ENCODE data around the gene PLA1A. TPM values are rescaled to one million over a fixed set of nuclear protein-coding genes. Genes with fewer than 3 reads are reported as not detected.

PLA1A gene
- total RNA-seq, 2 donors from 2014 or later = 0.58 to 1.3 TPM

- H3K9ac ChIP-seq (ENCODE audit: low read depth in 2 of 2, low read length in 2 of 2) = no peak overlapping the region
- no peaks in the 10 kb centered on the region for H3K9me3 ChIP-seq
- intact Hi-C loops (cut with DNase I) = no loop called here
- no peak overlapping the region for H3K4me3 ChIP-seq
- no peak overlapping the region for H3K27ac ChIP-seq
- DNase-seq = no peak
- TF ChIP-seq, protein P1, sequence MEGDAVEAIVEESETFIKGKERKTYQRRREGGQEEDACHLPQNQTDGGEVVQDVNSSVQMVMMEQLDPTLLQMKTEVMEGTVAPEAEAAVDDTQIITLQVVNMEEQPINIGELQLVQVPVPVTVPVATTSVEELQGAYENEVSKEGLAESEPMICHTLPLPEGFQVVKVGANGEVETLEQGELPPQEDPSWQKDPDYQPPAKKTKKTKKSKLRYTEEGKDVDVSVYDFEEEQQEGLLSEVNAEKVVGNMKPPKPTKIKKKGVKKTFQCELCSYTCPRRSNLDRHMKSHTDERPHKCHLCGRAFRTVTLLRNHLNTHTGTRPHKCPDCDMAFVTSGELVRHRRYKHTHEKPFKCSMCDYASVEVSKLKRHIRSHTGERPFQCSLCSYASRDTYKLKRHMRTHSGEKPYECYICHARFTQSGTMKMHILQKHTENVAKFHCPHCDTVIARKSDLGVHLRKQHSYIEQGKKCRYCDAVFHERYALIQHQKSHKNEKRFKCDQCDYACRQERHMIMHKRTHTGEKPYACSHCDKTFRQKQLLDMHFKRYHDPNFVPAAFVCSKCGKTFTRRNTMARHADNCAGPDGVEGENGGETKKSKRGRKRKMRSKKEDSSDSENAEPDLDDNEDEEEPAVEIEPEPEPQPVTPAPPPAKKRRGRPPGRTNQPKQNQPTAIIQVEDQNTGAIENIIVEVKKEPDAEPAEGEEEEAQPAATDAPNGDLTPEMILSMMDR (IDR thresholded peaks at IDR 0.05) = no peak
- no peaks in the 10 kb centered on the region for H3K4me1 ChIP-seq
- H3K27me3 ChIP-seq = no peaks in the 10 kb centered on the region
- no peaks in the 10 kb centered on the region for H3K36me3 ChIP-seq
These were observed 48.1 kb downstream of the PLA1A start for GRCh38 chr3:119645813-119646212.

DNA sequence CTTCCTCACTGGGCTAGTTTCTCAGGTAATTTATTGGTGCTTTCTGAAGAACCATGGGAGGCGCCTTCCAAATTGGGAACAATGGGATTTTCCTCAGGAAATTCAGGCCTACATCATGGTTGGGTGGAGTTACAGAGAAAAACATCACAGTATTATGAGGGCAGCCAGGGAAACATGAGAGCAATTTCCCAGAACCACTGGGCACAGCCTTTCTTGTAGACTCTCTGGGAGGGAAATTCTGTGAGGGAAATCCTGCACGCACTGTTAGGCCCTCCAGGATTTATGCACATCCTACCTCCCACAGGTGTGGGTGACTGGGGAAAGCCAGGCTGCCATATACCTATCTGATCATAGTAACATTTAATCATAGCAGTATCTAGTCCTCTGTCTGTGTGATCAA, 49.5 kb downstream of the PLA1A start:
- H3K4me1 ChIP-seq = no peaks in the 10 kb centered on the region
- DNase-seq = no peak
- TF ChIP-seq, protein P1 (IDR thresholded peaks at IDR 0.05) = no peak
- no peaks in the 10 kb centered on the region for H3K9me3 ChIP-seq
- H3K36me3 ChIP-seq = no peaks in the 10 kb centered on the region
- intact Hi-C loops (cut with DNase I) = no loop called here
- H3K9ac ChIP-seq (ENCODE audit: low read depth in 2 of 2, low read length in 2 of 2) = no peak overlapping the region
- no peaks in the 10 kb centered on the region for H3K27me3 ChIP-seq
- H3K4me3 ChIP-seq = no peak overlapping the region
- peak overlapping the region; percentile 6 for H3K27ac ChIP-seq

DNA sequence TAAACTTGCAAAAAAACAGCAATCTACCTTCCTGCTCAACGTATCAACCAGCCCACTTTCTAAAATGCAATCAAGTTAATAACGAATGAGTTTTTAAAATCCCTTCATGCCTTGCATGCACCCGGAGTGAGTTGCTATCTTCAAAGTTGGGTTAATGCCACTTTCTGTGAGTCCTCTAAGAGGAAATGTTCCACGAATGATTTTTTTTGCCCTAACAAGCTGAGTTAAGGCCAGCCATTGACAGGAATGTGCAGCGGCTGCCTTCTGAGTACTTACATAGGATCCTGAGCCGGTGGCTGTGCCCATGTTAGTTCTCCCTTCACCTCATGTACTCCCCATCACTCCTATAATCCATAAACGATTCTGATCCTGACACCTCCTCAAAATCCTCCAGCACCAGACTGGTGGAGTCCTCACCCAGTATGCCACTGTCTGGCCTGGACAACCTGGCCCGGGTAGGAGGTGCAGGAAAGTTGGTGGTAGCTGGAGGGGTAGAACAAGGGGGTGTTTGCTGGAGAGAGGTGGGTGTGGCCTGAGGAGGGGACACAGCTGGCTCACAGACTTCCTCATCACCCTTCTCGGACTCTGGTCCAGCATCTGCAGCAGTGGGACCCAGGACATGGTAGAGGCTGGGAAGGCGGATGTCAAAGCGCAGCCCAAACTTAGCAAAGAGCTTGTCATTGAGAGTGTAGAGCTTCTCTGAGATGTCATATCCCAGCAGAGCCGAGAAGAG, 50.3 kb downstream of the PLA1A start:
- DNase-seq = no peak
- Histone ChIP-seq H3K27ac (peak overlapping the region; percentile 6), H3K9ac (ENCODE audit: low read depth in 2 of 2, low read length in 2 of 2) (no peak overlapping the region), H3K9me3 (no peaks in the 10 kb centered on the region), H3K27me3 (no peaks in the 10 kb centered on the region), H3K4me3 (no peak overlapping the region), H3K36me3 (no peaks in the 10 kb centered on the region), H3K4me1 (no peaks in the 10 kb centered on the region)
- intact Hi-C loops (cut with DNase I) = no loop called here
- TF ChIP-seq, protein P1 (IDR thresholded peaks at IDR 0.05) = no peak

GRCh38 chr3:119649761-119650160, 52.1 kb downstream of the PLA1A start:
- no peak overlapping the region for H3K4me3 ChIP-seq
- TF ChIP-seq, protein P1 (IDR thresholded peaks at IDR 0.05) = no peak
- H3K9ac ChIP-seq (ENCODE audit: low read depth in 2 of 2, low read length in 2 of 2) = no peak overlapping the region
- H3K36me3 ChIP-seq = no peaks in the 10 kb centered on the region
- intact Hi-C loops (cut with DNase I) = no loop called here
- DNase-seq = no peak
- no peaks in the 10 kb centered on the region for H3K9me3 ChIP-seq
- H3K27ac ChIP-seq = no peak overlapping the region
- no peaks in the 10 kb centered on the region for H3K4me1 ChIP-seq
- H3K27me3 ChIP-seq = no peaks in the 10 kb centered on the region

DNA sequence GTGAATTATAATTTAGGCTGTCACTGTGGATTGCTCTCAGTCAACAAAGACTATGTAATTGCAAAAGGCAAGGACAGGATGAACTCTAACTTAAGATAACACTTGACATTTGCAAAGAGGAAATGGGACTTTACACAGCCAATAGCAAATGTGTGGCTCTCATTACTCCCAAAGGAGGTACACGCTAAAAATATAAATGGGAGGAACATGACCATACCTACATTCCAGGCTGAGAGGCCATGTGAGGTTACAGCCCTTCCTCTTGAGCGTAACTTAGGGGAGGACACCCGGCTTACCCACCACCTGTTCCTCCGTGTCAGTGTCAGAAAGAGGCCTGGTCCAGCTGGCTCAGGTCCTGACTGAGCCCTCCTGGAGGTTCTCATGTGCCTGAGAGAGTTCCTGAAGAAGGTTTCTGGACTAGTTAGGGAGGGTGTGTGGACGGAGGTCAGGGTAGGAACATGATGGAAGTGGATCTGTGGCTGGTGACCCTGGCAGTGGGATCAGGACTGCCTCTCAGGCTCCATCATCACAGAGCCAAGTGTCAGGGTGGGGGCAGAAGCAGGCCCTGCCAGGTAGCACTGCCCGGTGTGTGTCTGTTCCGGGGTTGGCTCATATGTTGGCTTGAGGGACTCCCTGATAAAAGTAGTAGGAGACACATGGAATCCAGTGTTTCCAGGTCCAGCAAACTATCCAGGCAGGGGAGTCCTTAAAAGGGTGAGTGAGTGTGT, 54.8 kb downstream of the PLA1A start:
- no peak overlapping the region for H3K9ac ChIP-seq (ENCODE audit: low read depth in 2 of 2, low read length in 2 of 2)
- intact Hi-C loops (cut with DNase I) = no loop called here
- TF ChIP-seq, protein P1 (IDR thresholded peaks at IDR 0.05) = no peak
- no peaks in the 10 kb centered on the region for H3K36me3 ChIP-seq
- no peaks in the 10 kb centered on the region for H3K9me3 ChIP-seq
- no peak for DNase-seq
- H3K27ac ChIP-seq = no peak overlapping the region
- no peak overlapping the region for H3K4me3 ChIP-seq
- H3K27me3 ChIP-seq = no peaks in the 10 kb centered on the region
- no peaks in the 10 kb centered on the region for H3K4me1 ChIP-seq

Measured in colonic mucosa (tissue), 4 donors.